Measurements from ENCODE around the gene PTDSS2.

DNA sequence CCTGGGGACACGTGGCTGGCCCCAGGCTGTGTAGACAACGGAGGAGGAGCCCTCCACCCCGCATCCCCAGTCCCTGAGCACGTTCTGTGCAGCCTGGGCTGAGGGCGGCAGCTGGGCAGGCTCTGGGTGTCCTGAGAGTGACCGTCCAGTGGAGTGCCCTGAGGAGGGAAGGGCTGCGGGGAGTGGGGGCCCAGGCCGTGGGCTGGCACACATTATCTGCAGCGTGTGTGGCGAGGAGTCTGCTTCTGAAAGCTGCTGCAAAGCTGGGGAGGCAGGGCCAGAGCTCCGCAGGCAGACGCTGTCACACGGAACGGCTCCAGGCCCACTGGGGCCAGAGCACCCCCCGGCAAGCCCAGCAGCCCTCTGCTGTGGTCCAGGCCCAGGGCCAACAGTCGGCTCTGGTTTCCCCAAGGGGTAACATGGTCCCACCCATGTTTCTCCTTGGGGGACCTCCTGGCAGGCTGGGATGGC, 7.4 kb upstream of the PTDSS2 start:
- TF ChIP-seq, protein P1, sequence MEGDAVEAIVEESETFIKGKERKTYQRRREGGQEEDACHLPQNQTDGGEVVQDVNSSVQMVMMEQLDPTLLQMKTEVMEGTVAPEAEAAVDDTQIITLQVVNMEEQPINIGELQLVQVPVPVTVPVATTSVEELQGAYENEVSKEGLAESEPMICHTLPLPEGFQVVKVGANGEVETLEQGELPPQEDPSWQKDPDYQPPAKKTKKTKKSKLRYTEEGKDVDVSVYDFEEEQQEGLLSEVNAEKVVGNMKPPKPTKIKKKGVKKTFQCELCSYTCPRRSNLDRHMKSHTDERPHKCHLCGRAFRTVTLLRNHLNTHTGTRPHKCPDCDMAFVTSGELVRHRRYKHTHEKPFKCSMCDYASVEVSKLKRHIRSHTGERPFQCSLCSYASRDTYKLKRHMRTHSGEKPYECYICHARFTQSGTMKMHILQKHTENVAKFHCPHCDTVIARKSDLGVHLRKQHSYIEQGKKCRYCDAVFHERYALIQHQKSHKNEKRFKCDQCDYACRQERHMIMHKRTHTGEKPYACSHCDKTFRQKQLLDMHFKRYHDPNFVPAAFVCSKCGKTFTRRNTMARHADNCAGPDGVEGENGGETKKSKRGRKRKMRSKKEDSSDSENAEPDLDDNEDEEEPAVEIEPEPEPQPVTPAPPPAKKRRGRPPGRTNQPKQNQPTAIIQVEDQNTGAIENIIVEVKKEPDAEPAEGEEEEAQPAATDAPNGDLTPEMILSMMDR (IDR thresholded peaks at IDR 0.05 in 2 of 3, conservative IDR thresholded peaks at IDR 0.05 in 1 of 3; ENCODE audit: control insufficient read depth in 2 of 3, extremely low read depth in 1 of 3, insufficient read depth in 1 of 3, low read depth in 3 of 3, low read length in 3 of 3) = no peak
- TF ChIP-seq ZNF24 (IDR thresholded peaks at IDR 0.05) (no peak), HCFC1 (IDR thresholded peaks at IDR 0.05; ENCODE audit: low read length) (no peak), POLR2AphosphoS5 (IDR thresholded peaks at IDR 0.05; ENCODE audit: low read length) (no peak), JUNB (IDR thresholded peaks at IDR 0.05) (no peak), NFIC (IDR thresholded peaks at IDR 0.05; ENCODE audit: low read depth, low read length) (no peak), SUZ12 (IDR thresholded peaks at IDR 0.05; ENCODE audit: unreplicated experiment) (no peak), SPI1 (IDR thresholded peaks at IDR 0.05; ENCODE audit: borderline replicate concordance, insufficient read depth, low read depth, low read length) (no peak), POLR2A (IDR thresholded peaks at IDR 0.05; ENCODE audit: low read depth, low read length) (no peak), CEBPB (IDR thresholded peaks at IDR 0.05; ENCODE audit: borderline replicate concordance in 1 of 2, low read depth in 2 of 2, low read length in 2 of 2) (no peak), RCOR1 (conservative IDR thresholded peaks at IDR 0.05; ENCODE audit: low read depth, low read length) (no peak)
- TF ChIP-seq, protein P2, sequence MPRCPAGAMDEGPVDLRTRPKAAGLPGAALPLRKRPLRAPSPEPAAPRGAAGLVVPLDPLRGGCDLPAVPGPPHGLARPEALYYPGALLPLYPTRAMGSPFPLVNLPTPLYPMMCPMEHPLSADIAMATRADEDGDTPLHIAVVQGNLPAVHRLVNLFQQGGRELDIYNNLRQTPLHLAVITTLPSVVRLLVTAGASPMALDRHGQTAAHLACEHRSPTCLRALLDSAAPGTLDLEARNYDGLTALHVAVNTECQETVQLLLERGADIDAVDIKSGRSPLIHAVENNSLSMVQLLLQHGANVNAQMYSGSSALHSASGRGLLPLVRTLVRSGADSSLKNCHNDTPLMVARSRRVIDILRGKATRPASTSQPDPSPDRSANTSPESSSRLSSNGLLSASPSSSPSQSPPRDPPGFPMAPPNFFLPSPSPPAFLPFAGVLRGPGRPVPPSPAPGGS (IDR thresholded peaks at IDR 0.05; ENCODE audit: borderline replicate concordance, insufficient read depth, low read depth, low read length, poor library complexity, severe bottlenecking) = no peak
- TF ChIP-seq, protein P3, sequence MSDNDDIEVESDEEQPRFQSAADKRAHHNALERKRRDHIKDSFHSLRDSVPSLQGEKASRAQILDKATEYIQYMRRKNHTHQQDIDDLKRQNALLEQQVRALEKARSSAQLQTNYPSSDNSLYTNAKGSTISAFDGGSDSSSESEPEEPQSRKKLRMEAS (IDR thresholded peaks at IDR 0.05; ENCODE audit: low read depth, low read length) = no peak
- TF ChIP-seq, protein P4, sequence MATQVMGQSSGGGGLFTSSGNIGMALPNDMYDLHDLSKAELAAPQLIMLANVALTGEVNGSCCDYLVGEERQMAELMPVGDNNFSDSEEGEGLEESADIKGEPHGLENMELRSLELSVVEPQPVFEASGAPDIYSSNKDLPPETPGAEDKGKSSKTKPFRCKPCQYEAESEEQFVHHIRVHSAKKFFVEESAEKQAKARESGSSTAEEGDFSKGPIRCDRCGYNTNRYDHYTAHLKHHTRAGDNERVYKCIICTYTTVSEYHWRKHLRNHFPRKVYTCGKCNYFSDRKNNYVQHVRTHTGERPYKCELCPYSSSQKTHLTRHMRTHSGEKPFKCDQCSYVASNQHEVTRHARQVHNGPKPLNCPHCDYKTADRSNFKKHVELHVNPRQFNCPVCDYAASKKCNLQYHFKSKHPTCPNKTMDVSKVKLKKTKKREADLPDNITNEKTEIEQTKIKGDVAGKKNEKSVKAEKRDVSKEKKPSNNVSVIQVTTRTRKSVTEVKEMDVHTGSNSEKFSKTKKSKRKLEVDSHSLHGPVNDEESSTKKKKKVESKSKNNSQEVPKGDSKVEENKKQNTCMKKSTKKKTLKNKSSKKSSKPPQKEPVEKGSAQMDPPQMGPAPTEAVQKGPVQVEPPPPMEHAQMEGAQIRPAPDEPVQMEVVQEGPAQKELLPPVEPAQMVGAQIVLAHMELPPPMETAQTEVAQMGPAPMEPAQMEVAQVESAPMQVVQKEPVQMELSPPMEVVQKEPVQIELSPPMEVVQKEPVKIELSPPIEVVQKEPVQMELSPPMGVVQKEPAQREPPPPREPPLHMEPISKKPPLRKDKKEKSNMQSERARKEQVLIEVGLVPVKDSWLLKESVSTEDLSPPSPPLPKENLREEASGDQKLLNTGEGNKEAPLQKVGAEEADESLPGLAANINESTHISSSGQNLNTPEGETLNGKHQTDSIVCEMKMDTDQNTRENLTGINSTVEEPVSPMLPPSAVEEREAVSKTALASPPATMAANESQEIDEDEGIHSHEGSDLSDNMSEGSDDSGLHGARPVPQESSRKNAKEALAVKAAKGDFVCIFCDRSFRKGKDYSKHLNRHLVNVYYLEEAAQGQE (IDR thresholded peaks at IDR 0.05; ENCODE audit: low read depth, low read length) = no peak

All from GM12878 (cell line).